Neutrophil (primary cell): ENCODE data around the gene EMC9.

Experiments used
- H3K27ac ChIP-seq: fragments of 200-600 bp; sonication (generic); 2 replicates; pipeline ENCODE4 v1.5.1; 2016; ENCODE audit warnings: mild to moderate bottlenecking, moderate library complexity
- H3K27me3 ChIP-seq: fragments of 200-600 bp; sonication (generic); 2 replicates; pipeline ENCODE4 v1.6.0; 2016; ENCODE audit warnings: mild to moderate bottlenecking
- H3K36me3 ChIP-seq: fragments of 200-600 bp; sonication (generic); 2 replicates; pipeline ENCODE4 v1.5.1; 2017
- H3K4me1 ChIP-seq, 2 experiments: fragments of 200-600 bp in 1 of 2; sonication (generic) in 1 of 2; 1 replicate in 1 of 2; 2 replicates in 1 of 2; pipeline versions ENCODE4 v1.5.1 to v1.6.1; 2013 to 2016; ENCODE audit warnings: low read depth in 1 of 2, low read length in 1 of 2, mild to moderate bottlenecking in 1 of 2, moderate library complexity in 1 of 2; ENCODE audit not compliant: control insufficient read depth in 1 of 2, insufficient read depth in 1 of 2
- H3K4me3 ChIP-seq, 2 experiments: fragments of 200-600 bp in 1 of 2; sonication (generic) in 1 of 2; 1 replicate in 1 of 2; 2 replicates in 1 of 2; pipeline ENCODE4 v1.5.1; 2013 to 2016; ENCODE audit warnings: low read depth in 1 of 2, low read length in 1 of 2, mild to moderate bottlenecking in 1 of 2, moderate library complexity in 1 of 2
- H3K9me3 ChIP-seq: fragments of 200-600 bp; sonication (generic); 2 replicates; pipeline ENCODE4 v1.5.1; 2016
- CTCF ChIP-seq: fragments of 200-600 bp; sonication (generic); IDR thresholded peaks from 2 replicates; pipeline ENCODE4 v1.5.1; 2016; ENCODE audit warnings: antibody characterized with exemption

Gene EMC9

GRCh38 chr14:24113801-24114531 is 27.4 kb downstream of the EMC9 start:
- Histone ChIP-seq H3K9me3 (no peaks in the 10 kb centered on the region), H3K27ac (peak overlapping the region; percentile 98)

GRCh38 chr14:24113379-24113800 is 28.0 kb downstream of the EMC9 start:
- no peak for TF ChIP-seq CTCF
- Histone ChIP-seq H3K36me3 (peaks cover 14% of the 10 kb centered on the region), H3K4me1 (peaks cover 30 to 33% of the 10 kb centered on the region in 2 experiments), H3K9me3 (no peaks in the 10 kb centered on the region), H3K27ac (peak overlapping the region; percentile 98), H3K4me3 (peak overlapping the region; percentile 67 to 84), H3K27me3 (no peaks in the 10 kb centered on the region)

More at GRCh38 chr14:24113801-24114531, 27.4 kb downstream of the EMC9 start:
- Histone ChIP-seq H3K4me1 (peaks cover 25 to 29% of the 10 kb centered on the region in 2 experiments), H3K4me3 (peak overlapping the region; percentile 67 to 84), H3K36me3 (peaks cover 20% of the 10 kb centered on the region), H3K27me3 (no peaks in the 10 kb centered on the region)
- TF ChIP-seq CTCF = no peak

- no peaks in the 10 kb centered on the region for H3K27me3 ChIP-seq
- H3K27ac ChIP-seq = no peak overlapping the region
- peaks cover 18 to 19% of the 10 kb centered on the region in 2 experiments for H3K4me1 ChIP-seq
- no peak for TF ChIP-seq CTCF
- H3K36me3 ChIP-seq = no peaks in the 10 kb centered on the region
- H3K9me3 ChIP-seq = no peaks in the 10 kb centered on the region
- H3K4me3 ChIP-seq = no peak overlapping the region
Measured at GRCh38 chr14:24110523-24110922, 30.9 kb downstream of the EMC9 start.

- TF ChIP-seq CTCF = no peak
- Histone ChIP-seq H3K27ac (no peak overlapping the region), H3K9me3 (no peaks in the 10 kb centered on the region), H3K4me3 (no peak overlapping the region), H3K27me3 (no peaks in the 10 kb centered on the region), H3K36me3 (no peaks in the 10 kb centered on the region), H3K4me1 (peaks cover 15 to 16% of the 10 kb centered on the region in 2 experiments)
Measured at GRCh38 chr14:24110060-24110459, 31.3 kb downstream of the EMC9 start.

- TF ChIP-seq CTCF = no peak
- Histone ChIP-seq H3K9me3 (no peaks in the 10 kb centered on the region), H3K27me3 (no peaks in the 10 kb centered on the region), H3K27ac (peak overlapping the region; percentile 60), H3K36me3 (no peaks in the 10 kb centered on the region), H3K4me3 (peak overlapping the region in 1 of 2 experiments; percentile 3), H3K4me1 (peaks cover 8 to 11% of the 10 kb centered on the region in 2 experiments)
Measured at GRCh38 chr14:24108336-24108874, 33.0 kb downstream of the EMC9 start.
